AG04450 (cell line): Measurements from ENCODE around the gene USP54. TPM values are rescaled to one million over a fixed set of nuclear protein-coding genes. Genes with fewer than 3 reads are reported as not detected.

Experiments used
- CTCF ChIA-PET: fragments of 300-600, 350-600 bp; formaldehyde crosslinking; extraction: SDS; loops from one replicate; lab custom pipeline; 2022; ENCODE audit warnings: antibody characterized with exemption, inconsistent platforms; lab: Charles Lee
- POLR2A ChIA-PET: fragments of 350-600 bp; formaldehyde crosslinking; extraction: SDS; loops from one replicate; lab custom pipeline; 2021; ENCODE audit warnings: antibody characterized with exemption, inconsistent platforms; lab: Yijun Ruan, JAX
- DNase-seq: peaks from one replicate; pipeline ENCODE4 v3.0.0-alpha.2; 2011; ENCODE audit warnings: low read depth, low spot score
- H3K27ac ChIP-seq: one replicate; pipeline ENCODE4 v1.5.1; 2012; ENCODE audit warnings: low read depth, low read length, control low read depth
- H3K27me3 ChIP-seq: one replicate; pipeline ENCODE4 v1.6.0; 2012; ENCODE audit warnings: low read length; ENCODE audit not compliant: control insufficient read depth, insufficient read depth
- H3K4me3 ChIP-seq: 2 replicates; pipeline ENCODE4 v1.5.1; 2011; ENCODE audit warnings: mild to moderate bottlenecking, low read depth, low read length, control low read depth
- H3K9me3 ChIP-seq: 2 replicates; pipeline ENCODE4 v1.5.1; 2012; ENCODE audit warnings: low read length; ENCODE audit not compliant: control insufficient read depth, insufficient read depth
- CTCF ChIP-seq: IDR thresholded peaks from 2 replicates; pipeline ENCODE4 v1.5.1; 2011; ENCODE audit warnings: low read depth, low read length, control low read depth, inconsistent platforms
- polyA plus RNA-seq: library from polyadenylated mRNA; depleted of rRNA; stranded (reverse); fragments of >200 nt; gene quantifications from 2 replicates; pipeline ENCODE4 v1.2.3, GENCODE V29; 2011

The USP54 gene
- polyA plus RNA-seq, 1 experiment, result 11.2 TPM

GRCh38 chr10:73552819-73553715 is 38.1 kb downstream of the USP54 start:
- H3K27me3 ChIP-seq, result no peaks in the 10 kb centered on the region
- no peaks in the 10 kb centered on the region for H3K9me3 ChIP-seq
- no peak overlapping the region for H3K4me3 ChIP-seq
- no peak overlapping the region for H3K27ac ChIP-seq
- POLR2A ChIA-PET, result no interaction called here
- TF ChIP-seq CTCF, result no peak
- CTCF ChIA-PET, result no interaction called here
- DNase-seq, result no peak

GRCh38 chr10:73551515-73551914 is 39.6 kb downstream of the USP54 start:
- CTCF ChIA-PET, result interaction anchor here (0.7 kb wide), 1 partner anchor 22 kb away, joined by 3 read pairs; no protein-coding TSS in a partner anchor
- Histone ChIP-seq H3K9me3 (no peaks in the 10 kb centered on the region), H3K27me3 (no peaks in the 10 kb centered on the region), H3K27ac (no peak overlapping the region), H3K4me3 (no peak overlapping the region)
- TF ChIP-seq CTCF, result no peak
- DNase-seq, result no peak
- POLR2A ChIA-PET, result no interaction called here

DNA sequence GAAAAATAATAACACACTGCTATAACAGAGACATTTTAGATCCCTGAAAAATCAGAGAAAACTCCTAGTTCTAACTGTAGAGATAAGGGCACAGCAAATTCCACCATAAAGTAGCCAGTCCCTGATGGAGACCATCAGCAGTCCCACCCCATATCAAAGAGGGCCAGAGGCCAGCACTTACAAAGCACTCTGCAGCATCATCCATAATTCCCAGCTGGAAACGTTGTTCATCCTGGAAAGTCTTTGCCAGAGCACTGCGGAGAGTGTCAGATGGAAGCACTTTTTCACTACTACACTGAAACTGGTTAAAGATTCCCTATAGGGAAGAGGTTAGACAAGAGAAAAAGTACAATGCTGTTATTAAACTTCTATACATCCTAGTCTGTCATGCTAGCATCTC is 45.8 kb downstream of the USP54 start:
- no peak for DNase-seq
- H3K27me3 ChIP-seq, result no peaks in the 10 kb centered on the region
- H3K27ac ChIP-seq, result no peak overlapping the region
- POLR2A ChIA-PET, result no interaction called here
- H3K4me3 ChIP-seq, result no peak overlapping the region
- no peak for TF ChIP-seq CTCF
- no peaks in the 10 kb centered on the region for H3K9me3 ChIP-seq
- CTCF ChIA-PET, result interaction anchor here (1.8 kb wide), 1 partner anchor 16 kb away, joined by 6 read pairs; no protein-coding TSS in a partner anchor

DNA sequence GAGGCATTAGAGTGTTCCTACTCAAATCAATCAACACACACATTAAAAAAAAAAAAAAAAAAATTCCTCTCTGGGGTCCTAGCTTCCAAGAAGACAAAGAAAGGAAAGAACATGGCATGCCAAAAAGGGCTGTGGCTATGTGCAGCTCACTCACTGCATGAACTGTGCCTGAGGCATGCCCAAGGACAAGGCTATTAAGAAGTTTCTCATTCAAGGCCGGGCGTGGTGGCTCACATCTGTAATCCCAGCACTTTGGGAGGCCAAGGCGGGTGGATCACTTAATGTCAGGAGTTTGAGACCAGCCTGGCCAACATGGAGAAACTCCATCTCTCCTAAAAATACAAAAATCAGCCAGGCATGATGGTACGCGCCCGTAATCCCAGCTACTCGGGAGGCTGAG is 53.4 kb downstream of the USP54 start:
- no peaks in the 10 kb centered on the region for H3K27me3 ChIP-seq
- H3K9me3 ChIP-seq, result no peaks in the 10 kb centered on the region
- H3K27ac ChIP-seq, result no peak overlapping the region
- no peak for DNase-seq
- H3K4me3 ChIP-seq, result no peak overlapping the region
- no peak for TF ChIP-seq CTCF
- ChIA-PET POLR2A (no interaction called here), CTCF (interaction anchor here (1.3 to 4.9 kb wide), 2 partner anchors 8 to 107 kb away, joined by 9 to 27 read pairs; no protein-coding TSS in a partner anchor)

DNA sequence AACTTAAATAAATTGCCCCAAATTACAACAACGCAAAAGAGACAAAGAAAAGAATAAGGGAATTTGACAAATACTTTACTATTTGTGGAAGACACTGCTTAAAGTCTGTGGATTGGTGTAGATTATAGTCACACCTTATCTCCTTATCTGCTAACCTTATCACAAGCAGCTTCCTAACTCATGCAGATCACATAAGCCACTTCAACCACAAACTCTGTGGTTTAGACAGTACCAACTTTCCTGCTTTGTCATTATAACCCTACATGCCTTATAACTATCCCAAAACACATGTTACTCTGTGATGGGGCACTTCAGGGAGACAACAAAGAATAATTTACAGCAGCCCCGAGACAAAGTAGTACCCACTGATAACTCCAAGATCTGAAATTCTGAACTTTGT is 53.9 kb downstream of the USP54 start:
- no peaks in the 10 kb centered on the region for H3K27me3 ChIP-seq
- DNase-seq, result no peak
- no peak overlapping the region for H3K27ac ChIP-seq
- H3K4me3 ChIP-seq, result no peak overlapping the region
- no peaks in the 10 kb centered on the region for H3K9me3 ChIP-seq
- ChIA-PET POLR2A (no interaction called here), CTCF (interaction anchor here (4.9 kb wide), 1 partner anchor 107 kb away, joined by 27 read pairs; no protein-coding TSS in a partner anchor)
- TF ChIP-seq CTCF, result no peak
